ENCODE measurements around the gene ITGB3. TPM values are rescaled to one million over a fixed set of nuclear protein-coding genes. Genes with fewer than 3 reads are reported as not detected.

The ITGB3 gene
- total and polyA plus RNA-seq, 10 of the 15 experiments (the other 5 are each of a cell fraction or from before 2014, with no cell fraction given): 0.69 to 22.8 (median 13.6) TPM

DNA sequence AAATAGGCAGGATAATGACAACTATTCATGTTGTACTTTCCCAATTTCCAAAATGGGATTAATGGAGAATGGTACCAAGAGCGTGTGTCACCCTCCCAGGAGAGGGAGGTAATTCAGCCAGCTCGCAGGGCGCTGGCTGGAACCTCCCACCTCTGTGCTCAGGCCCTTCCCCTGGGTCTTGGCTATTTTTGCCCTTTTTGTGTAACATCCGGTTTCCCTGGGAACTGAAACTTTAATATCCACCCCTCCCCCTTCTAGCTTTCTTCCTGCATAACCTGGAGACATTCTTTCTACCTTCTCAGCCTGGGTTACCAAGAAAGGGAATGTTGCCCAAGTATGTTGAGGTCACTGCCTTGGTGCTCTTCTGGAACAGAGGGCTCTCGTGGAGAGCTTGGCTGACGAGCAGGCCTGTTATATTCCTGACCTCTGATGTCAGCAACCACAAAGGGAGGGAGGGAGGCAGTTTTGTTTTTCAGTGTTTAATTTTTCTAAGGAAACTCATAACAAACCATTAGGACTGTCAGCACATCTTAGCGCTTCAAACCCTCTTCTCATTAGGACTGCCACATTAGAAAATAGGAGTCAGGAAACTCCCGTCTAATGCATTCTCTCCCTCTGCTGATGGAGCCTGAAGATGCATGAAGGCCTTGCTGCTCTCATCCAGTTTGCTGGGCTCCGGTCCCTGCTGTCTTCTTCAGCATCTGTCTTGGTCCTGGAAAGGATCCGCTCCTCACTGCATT lies 25.6 kb downstream of the ITGB3 start (continued):
- TF ChIP-seq KLF5 (IDR thresholded peaks at IDR 0.05; ENCODE audit: partially characterized antibody) (peak; percentile 30), TCF12 (IDR thresholded peaks at IDR 0.05; ENCODE audit: low read depth, low read length) (peak; percentile 89), BCL11A (IDR thresholded peaks at IDR 0.05; ENCODE audit: low read depth, low read length) (peak; percentile 90), ZNF24 (IDR thresholded peaks at IDR 0.05) (no peak), TBL1XR1 (IDR thresholded peaks at IDR 0.05; ENCODE audit: low read depth, low read length) (no peak; the same call in 1 of the 2 replicates), MTA2 (IDR thresholded peaks at IDR 0.05; ENCODE audit: low read depth) (peak; percentile 83), MEF2B (IDR thresholded peaks at IDR 0.05; ENCODE audit: partially characterized antibody, poor library complexity, severe bottlenecking) (peak; percentile 100), TCF3 (IDR thresholded peaks at IDR 0.05; ENCODE audit: borderline replicate concordance, insufficient read depth, low read depth, low read length) (0 out of 2 replicates have a peak, but pooled peaks have one; percentile 40), TCF7 (IDR thresholded peaks at IDR 0.05; ENCODE audit: borderline replicate concordance) (peak; percentile 27; the same call in 1 of the 2 replicates), MTA3 (IDR thresholded peaks at IDR 0.05; ENCODE audit: borderline replicate concordance, low read length) (peak; percentile 67; the same call in 1 of the 2 replicates), GABPA (IDR thresholded peaks at IDR 0.05; ENCODE audit: low read depth) (0 out of 2 replicates have a peak, but pooled peaks have one; percentile 66)
- TF ChIP-seq, protein P1, sequence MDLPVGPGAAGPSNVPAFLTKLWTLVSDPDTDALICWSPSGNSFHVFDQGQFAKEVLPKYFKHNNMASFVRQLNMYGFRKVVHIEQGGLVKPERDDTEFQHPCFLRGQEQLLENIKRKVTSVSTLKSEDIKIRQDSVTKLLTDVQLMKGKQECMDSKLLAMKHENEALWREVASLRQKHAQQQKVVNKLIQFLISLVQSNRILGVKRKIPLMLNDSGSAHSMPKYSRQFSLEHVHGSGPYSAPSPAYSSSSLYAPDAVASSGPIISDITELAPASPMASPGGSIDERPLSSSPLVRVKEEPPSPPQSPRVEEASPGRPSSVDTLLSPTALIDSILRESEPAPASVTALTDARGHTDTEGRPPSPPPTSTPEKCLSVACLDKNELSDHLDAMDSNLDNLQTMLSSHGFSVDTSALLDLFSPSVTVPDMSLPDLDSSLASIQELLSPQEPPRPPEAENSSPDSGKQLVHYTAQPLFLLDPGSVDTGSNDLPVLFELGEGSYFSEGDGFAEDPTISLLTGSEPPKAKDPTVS (IDR thresholded peaks at IDR 0.05; ENCODE audit: low read depth, low read length): no peak
